ENCODE results near the gene SARS2.

DNA sequence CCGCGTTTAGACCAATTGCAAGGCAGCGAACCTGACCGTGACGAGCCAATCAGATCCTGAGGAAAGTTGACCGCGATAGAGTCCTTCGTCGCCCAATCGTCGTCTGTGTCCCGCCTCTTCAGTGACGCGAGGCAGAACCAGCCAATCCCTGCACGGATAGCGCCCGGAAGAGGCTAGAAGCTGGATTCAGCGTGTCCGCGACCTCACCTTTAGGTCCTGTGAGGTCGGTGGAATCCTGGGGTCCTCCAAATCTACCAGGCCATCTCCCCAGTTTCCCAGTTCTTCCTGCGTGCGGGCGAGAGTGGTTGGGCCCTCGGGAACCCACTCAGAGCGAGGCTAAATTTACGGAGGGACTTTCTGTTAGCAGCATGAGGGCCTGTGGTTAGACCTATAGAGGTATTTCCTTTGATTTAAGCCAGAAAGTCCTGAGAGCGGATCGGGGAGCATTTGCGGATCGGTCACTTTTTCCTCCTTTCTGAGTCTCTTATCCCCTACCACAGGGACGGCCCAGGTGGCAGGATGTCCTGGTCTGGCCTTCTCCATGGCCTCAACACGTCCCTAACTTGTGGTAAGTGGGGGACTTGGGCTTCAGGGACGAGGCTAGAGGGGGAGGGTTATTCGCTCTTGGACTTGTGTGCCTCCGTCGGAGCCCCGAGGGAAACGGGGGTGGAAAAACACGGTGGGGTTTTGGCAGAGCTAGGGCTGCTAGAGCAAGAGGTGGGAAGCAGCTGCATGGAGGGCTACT is 385 bp upstream of the SARS2 start, which contains the start of gene MRPS12:
- TF ChIP-seq YY1 (IDR thresholded peaks at IDR 0.05; ENCODE audit: insufficient read depth, insufficient read length) (no peak), SUZ12 (IDR thresholded peaks at IDR 0.05; ENCODE audit: extremely low read depth, insufficient read depth, insufficient read length) (no peak)
